ENCODE results near the gene TTC7B.
"Not testable (repeated sequence)": the region's sequence is repeated elsewhere in the genome, so short reads cannot be mapped to it uniquely, and the experiment has no call there.

TTC7B gene

GRCh38 chr14:90815822-90816662 is at the start of gene TTC7B:
Gene TTC7B, minus strand, starts transcription at chr14:90816430. Its CDS starts 135 bp downstream, at chr14:90816295.
- peak; percentile 28 for DNase-seq

GRCh38 chr14:90864741-90865140 is 48.5 kb upstream of the TTC7B start:
- DNase-seq = no peak

DNA sequence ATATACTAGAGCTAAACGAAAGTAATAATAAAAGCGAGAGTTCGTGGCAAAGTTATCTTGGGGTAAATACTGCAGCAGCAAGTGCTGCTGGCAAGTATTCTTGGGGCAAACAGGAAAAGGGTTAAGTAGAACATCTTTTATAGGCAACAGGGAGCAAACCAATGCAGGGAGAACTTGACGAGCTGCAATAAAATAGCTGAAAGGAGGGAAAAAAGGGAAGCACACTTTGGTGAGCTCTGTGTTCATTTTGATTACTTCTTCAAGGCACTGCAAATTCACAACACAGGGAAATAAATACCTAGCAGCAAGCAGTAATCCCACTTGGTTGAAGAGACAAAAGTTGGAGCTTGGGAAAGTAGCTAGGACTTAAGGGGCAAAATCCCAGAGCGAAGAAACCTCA is 42.3 kb upstream of the TTC7B start:
- DNase-seq = no peak

GRCh38 chr14:90857866-90858265 is 41.6 kb upstream of the TTC7B start:
- DNase-seq = no peak

DNA sequence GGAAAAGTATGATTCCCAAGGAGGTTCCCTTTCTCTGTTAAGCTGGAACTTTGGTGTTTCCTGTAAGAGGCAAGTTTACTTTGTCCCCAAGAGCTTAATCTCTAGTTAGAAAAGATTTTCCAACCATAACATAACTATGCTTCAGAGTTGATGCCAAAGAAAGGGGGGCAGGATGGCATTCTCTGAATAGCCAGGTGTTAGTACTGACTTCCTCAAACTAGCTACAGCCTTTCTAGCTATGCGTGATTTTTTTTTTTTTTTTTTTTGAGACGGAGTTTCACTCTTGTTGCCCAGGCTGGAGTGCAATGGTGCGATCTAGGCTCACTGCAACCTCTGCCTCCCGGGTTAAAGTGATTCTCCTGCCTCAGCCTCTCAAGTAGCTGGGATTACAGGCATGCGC is 39.9 kb upstream of the TTC7B start:
- not testable (repeated sequence) for DNase-seq

DNA sequence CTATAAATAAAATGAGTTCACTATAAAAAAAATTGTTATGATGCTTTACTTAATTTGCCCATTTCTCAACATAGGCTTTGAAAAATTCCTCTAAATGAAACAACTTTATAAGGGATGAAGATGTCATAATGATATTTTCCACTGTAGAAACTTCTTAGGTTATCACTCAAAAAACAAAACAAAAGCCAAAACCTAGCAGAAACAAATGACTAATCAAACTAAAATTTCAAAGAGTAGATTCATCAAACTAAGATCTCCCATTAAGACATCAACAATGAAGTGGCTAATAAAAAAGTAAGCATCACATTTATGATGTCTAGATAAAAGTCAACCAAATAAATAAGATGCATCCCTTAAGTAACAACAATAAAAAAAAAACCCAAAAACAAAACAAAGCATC is 36.9 kb upstream of the TTC7B start:
- no peak for DNase-seq

DNA sequence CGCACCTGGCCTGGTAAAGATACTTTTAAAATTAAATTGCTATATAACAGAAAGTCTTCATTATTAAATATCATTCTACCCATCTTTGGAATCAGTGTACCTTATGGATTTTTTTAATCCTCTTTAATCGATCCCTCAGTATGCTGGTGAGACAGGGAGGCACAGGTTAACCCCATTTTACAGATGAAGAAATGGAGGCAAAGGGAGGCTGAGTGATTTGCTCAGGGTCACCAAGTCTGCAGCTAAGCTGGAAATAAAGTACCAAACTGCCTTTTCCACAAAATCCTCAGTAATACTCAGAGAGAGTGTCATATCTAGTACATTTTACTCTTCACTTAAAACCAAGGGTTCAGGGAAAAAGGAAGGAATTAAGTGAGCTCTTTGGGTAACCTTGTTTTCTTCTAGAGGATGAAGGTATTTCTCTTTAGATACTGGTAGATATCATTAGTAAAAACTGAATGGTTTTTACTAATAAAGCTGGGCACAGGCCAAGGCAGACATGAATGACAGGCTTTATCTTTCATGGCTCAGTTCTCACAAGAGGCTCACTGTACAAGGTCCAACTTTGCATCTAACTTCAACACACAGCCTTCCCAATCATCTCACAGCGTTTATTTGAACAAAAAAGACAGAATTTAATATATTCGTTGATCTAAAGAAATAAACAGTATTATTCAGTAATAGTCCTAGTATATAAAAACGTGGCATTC is 35.3 kb upstream of the TTC7B start:
- DNase-seq = no peak

DNA sequence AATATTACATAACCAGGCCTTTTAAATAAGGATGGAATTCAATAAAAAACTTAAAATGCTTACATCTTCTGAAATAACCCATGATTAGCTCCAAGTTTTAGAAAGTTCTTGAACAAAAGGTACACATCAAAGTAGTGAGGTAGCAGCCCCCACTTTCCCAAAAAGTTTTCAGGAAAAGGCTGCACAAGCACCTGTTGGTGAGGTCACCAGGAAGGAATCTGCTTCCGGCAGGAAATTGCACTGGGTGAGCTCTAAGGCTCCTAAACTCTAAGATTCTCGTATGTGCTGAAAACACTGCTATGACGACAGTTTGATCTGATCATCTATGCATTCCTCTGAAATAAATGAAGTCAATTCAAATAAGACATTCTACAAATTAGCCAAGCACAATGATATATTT is 34.3 kb upstream of the TTC7B start:
- no peak for DNase-seq

DNA sequence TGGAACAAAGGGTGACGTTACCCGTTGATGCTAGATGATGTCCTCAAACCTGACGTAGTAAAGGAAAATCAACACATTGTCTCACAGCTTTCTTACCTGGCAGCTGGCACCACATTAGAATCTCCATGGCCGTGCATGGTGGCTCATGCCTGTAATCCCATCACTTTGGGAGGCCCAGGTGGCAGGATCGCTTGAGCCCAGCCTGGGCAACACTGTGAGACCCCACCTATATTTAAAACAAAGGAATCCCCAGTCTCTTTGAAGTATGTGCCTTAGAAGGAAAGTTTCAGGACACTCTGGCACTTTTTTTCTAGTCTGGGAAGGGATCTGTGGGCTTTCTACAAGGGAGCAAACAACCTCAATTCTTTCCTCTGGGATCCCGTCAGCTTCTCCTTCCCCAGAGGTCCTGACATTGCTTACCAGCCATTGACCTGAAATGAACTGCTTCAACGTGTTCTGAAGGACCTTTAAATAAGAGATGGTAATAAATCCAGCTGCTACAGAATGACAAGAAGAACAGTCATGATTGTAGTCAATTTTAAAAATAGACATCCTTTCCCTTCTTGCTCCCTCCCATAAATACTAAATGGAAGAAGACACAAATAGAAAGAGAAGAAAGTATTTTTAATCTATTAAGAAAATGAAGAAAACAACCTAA is 33.7 kb upstream of the TTC7B start:
- no peak for DNase-seq

DNA sequence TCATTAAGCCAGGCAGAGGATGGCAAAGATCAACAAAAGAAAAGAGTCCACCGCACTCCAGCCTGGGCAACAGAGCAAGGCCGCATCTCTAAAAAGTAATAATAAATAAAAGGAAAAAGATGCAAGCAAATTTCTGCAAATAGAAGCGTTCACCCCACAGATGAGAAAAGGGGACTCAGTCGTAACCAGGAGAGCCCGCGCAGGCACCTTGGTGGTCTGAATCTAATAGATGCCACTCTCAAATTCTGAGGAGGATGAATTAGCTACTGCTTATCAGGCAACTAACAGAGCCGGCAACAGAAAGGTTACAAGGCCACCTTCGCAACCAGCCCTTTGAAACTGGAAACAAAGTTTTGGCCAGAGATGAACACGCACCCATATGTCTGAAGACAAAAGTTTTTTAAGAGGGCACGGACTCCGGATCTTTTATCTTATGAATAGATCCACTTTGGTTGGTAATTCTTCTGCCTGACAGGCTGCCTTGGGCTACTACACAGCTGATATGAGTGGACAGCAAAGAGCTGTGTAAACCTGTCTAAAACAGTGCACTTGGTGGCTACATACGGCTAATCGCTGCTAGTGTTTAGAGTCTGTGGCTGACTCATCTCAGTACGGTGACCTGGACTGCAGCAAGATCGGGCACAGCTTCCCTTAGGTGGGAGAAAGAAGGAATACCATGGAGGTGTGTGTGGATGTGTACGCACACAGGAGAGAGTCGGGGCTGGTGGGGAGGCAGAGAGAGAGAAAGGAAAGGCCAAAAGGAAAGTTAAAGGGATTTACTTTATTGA is 32.9 kb upstream of the TTC7B start:
- DNase-seq = no peak

DNA sequence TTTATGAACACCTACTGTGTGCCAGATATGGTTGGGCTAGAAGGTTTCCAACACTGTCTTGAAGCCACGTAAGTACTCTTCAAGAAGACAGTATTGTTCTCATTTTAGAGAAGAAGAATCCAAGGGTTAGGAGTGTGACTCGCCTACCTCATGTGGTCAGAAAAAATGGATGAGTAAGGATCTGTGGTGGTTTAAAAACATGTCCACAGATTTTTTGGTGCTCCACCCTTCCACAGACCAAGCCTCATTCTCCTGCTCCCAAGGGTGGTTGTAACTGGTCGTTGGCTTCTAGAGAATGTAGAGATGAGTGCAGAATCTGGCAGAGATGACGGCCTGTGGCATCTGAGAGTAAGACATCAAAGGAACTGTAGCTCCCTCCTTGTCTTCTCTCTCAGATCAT is 30.3 kb upstream of the TTC7B start:
- DNase-seq = no peak

DNA sequence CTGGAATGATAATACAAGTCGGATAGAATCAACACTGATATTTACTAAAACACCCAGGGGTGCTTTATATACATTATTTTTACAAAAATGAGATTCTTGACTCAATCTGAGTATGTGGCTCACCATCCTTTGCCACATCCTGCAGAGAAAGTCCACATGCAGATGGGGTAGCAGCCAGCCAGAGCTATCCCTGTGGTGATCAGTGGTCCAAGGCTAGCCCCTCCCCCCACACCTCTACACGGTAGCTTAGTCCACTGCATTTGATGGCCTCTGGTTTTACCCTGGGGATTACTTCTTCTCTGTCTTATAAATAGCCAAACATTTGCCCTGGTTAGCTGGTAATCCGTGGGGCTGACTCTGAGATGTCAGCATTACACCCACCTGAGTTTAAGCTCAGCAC is 28.1 kb upstream of the TTC7B start:
- DNase-seq = no peak

DNA sequence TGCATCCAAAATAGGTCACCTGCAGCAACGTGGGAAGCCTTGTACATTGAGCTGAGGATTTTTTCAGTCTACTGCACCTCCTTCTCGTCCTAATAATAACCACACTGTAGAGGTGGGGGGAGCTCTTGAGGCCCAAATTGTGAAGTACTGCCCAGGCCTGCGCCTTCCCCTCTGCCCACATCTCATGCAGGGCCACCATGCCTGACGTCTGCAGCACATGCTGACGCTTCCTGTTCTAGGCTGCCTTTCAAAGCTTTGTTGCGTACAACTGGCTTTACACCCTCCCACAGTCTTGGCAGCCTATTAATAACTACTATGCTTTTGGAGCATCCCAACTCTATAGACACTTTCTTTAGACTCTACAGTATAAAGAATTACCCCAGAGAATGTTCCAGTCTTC is 26.5 kb upstream of the TTC7B start:
- DNase-seq = no peak

DNA sequence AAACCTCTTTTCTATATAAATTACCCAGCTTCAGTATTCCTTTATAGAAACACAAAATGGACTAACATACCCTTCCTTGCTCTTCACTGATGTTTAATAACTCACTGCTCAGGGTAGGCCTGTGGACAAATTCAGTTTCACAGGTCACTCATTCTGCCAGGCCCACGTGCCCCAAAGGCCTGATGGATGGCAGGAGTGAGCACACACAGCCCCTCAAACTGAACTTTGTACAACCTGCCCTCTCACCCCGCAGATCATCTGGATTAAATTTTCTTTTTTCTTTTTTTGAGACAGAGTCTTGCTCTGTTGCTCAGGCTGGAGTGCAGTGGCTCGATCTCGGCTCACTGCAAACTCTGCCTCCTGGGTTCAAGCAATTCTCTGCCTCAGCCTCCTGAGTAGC is 24.4 kb upstream of the TTC7B start:
- not testable (repeated sequence) for DNase-seq

DNA sequence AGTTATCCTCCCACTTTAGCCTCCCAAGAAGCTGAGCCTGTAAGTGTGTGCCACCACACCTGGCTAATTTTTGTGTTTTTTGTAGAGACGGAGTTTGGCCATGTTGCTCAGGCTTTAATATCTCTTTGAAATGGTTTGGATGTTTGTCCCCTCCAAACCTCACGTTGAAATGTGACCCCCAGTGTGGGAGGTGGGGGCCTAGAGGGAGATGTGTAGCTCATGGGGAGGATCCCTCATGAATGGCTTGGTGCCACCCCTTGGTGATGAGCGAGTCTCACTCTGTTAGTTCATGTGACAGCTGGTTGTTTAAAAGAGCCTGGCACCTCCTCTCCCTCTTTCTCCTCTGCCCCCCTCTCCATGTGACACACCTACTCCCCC is 23.6 kb upstream of the TTC7B start:
- no peak for DNase-seq

GRCh38 chr14:90839024-90839888 is 23.0 kb upstream of the TTC7B start:
- no peak for DNase-seq

GRCh38 chr14:90838531-90838930 is 22.3 kb upstream of the TTC7B start:
- not testable (repeated sequence) for DNase-seq

DNA sequence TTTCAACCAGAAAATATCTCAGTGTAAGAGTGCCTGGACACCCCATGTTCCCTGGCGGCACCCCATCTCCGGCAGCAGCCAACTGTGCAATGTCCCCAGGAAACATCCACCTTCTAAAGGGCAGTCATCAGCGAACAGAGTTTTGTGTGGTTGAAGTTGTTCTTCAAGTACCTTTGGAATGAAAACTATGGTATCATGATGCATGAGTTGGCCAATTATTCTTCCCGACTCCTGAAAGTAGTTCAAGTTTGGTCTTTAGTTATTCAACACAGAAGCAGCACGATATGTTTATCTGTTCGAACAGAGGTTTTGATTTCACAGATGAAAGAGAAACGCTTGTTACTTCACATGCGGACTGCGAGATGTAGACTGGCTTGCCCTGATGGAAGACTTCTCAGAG is 21.1 kb upstream of the TTC7B start:
- DNase-seq = no peak

GRCh38 chr14:90836692-90837063 is 20.4 kb upstream of the TTC7B start:
- DNase-seq = no peak

DNA sequence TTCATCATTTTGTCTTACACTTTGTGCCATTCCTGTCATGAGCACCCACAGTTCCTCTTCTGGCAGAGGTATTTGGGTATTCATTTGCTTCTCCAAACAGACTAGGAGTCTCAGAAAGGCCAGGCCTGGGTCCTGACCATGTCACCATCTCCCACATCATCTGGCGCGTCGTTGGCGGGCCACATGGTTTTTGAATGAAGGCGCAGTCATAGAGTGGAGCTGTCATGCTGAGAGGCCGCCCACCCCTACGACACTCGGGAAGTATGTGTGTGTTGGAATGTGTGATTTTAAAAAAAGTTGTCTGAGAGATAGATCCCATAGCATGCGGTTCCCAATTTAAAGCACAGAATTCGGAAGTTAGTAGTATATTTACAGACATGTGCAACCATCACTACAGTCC is 15.6 kb upstream of the TTC7B start:
- DNase-seq = no peak

- DNase-seq = no peak
Observed at GRCh38 chr14:90830931-90831701, 14.9 kb upstream of the TTC7B start.

Data from NCI-H1436 (cell line).